ENCODE measurements around the gene CTRL.

CTRL gene

DNA sequence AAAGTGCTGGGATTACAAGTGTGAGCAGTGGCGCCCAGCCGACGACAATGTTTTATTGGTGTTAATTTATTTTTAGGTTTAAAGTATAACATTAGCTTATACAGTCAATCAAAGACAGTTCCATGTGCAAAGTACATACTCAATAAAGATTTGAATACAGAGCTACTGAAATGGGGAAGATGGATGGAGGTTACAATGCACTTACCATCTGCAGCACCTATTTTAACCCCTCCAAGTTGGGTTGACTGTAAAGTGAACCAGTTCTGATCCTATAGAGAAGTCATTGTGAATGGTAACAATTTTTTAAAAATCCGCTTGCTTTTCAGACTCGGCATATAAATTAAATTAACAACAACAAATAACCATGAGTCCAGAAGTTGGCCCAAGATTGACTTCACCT lies 39.3 kb downstream of the CTRL start:
- DNase-seq (ENCODE audit: low read depth): no peak

DNA sequence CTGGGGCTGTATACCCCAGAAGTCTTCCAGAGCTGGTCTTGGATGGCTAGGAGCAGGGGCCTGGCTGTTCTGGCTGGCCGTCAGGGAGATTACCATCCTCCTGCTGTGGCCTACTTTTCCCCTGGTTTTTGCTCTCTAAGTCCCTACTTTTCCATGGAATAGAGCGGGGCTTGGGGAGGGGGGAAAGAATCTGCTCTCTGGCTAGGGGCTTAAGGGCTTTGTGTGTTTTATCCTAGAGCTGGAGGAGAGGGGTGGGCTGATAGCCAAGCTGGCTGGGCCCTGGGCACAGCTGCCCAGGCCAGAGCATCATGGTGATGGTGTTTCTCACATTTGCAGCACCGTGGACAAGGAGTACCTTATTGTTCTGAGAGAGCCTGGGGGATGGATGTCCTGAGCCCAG lies 43.3 kb downstream of the CTRL start:
- no peak for DNase-seq (ENCODE audit: low read depth)

DNA sequence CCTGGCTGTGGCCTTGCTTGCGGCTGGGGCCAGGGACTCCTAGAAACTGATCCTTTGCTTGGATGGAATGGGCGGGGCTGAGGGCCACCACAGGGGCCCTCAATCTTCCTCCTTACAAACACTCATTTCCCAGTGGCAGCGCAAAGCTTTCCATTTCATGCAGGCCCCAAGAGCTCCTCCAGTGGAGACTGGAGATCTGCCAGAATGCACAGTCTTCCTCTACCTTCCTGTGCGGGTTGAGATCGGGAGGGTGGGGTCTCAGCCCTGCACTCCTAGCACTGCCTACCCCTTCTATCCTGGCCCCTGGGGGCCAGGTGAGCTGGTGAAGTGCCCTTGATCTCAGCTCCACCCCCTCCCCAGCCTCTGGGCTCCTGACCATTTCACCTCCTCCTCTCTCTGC lies 45.3 kb downstream of the CTRL start:
- no peak for DNase-seq (ENCODE audit: low read depth)

DNA sequence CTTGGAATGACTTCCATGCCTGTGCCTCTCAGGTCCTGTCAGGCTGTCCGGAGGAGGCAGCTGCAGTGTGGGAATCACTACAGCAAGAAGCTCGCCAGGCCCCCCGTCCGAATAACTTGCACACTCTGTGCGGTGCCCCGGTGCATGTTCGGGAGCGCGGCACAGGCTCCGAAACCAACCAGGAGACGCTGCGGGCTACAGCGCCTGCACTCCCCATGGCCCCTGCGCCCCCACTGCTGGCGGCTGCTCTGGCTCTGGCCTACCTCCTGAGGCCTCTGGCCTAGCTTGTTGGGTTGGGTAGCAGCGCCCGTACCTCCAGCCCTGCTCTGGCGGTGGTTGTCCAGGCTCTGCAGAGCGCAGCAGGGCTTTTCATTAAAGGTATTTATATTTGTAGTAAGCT lies 45.7 kb downstream of the CTRL start:
- no peak for DNase-seq (ENCODE audit: low read depth)

DNA sequence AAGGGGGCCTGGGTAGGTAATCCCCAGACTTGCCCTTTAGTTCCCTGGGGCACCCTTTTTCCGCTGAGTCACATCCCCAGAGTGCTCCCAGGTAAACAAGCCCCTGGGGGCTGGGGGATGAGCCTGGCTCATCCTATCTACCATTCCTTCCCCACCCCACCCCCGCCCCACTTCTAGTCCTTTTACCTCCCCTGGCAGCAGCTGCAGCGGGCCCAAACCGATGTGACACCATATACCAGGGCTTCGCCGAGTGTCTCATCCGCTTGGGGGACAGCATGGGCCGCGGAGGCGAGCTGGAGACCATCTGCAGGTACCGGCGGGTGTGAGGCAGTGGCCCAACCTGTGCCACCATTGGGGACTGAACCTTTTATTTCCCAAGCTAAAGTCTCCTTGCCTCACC lies 46.1 kb downstream of the CTRL start:
- no peak for DNase-seq (ENCODE audit: low read depth)

DNA sequence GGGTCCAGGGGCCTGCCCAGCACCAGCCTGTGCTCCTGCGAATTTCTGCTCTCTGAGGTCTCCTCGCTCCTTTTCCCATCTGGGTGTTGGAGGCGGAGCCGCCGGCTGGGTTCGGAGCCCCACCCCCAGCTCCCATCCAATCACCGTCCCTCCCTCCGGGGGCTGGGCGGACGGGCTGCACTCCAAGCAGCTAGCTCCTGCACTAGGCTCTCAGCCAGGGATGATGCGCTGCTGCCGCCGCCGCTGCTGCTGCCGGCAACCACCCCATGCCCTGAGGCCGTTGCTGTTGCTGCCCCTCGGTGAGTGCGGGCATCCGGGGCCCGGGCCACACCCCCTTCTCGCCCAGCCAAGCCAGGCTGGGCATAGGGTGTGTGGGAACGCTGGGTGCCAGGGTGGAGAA lies 47.0 kb downstream of the CTRL start, which contains the start of gene NRN1L:
TSS of gene NRN1L (plus strand) at position 202 of the 400 bp plus-strand sequence. CDS start at position 221, 19 bp downstream.
- no peak for DNase-seq (ENCODE audit: low read depth)

DNA sequence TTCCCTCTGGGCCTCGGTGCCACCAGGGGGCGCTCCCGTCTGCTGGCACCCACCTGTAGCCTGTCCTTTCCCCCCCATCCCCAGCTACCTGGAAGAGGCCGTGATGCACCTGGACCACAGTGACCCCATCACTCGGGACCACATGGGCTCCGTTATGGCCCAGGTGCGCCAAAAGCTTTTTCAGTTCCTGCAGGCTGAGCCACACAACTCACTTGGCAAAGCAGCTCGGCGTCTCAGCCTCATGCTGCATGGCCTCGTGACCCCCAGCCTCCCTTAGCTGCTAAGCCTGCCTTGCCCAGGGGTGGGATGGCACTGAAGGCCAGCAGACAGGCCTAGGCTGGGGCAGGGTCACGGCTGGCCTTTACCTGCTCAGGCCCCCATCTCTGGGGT lies 47.8 kb downstream of the CTRL start:
- peak; percentile 67 for DNase-seq (ENCODE audit: low read depth)

DNA sequence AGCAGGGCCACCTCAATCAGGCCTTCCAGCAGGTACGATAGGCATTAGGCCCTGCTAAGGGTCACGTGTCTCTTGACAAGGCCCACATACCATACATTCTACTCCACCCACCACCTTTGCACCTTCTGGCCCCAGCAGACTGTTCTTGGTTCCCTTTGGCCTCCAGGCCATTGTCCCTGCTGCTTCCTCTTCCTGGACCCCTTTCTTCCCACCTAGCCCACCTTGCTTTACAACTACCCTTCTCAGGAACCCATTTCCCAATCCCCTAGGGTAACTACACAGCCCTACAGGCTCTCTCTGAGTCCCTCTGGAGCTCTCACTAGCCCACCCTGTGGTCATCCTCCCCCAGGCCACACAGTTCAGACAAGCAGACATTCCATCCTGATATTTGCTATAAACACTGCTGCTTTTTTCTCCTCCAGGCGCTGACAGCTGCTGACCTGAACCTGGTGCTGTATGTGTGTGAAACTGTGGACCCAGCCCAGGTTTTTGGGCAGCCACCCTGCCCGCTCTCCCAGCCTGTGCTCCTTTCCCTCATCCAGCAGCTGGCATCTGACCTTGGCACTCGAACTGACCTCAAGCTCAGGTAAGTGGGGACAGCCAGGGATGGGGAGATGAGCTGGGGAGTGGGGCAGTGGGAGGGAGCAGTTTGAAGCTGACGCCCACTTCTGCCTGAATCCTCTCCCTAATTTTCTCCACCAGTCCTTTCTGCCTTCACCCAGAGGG lies 48.4 kb downstream of the CTRL start:
- no peak for DNase-seq (ENCODE audit: low read depth)

DNA sequence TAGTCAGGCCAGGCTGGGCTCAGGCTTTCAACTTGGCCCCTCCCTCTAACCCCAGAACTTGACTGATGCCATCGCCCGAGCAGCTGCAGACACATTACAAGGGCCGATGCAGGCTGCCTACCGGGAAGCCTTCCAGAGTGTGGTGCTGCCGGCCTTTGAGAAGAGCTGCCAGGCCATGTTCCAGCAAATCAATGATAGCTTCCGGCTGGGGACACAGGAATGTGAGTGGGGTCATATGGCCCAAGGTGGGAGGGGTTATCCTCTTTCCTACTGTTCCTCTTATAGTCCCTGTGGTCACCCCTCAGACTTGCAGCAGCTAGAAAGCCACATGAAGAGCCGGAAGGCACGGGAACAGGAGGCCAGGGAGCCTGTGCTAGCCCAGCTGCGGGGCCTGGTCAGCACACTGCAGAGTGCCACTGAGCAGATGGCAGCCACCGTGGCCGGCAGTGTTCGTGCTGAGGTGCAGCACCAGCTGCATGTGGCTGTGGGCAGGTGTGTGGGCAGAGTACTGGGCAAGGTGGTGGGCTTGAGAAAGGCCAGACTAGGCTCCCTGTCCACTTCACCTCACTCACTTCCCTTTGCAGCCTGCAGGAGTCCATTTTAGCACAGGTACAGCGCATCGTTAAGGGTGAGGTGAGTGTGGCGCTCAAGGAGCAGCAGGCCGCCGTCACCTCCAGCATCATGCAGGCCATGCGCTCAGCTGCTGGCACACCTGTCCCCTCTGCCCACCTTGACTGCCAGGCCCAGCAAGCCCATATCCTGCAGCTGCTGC lies 49.1 kb downstream of the CTRL start:
- no peak for DNase-seq (ENCODE audit: low read depth)

DNA sequence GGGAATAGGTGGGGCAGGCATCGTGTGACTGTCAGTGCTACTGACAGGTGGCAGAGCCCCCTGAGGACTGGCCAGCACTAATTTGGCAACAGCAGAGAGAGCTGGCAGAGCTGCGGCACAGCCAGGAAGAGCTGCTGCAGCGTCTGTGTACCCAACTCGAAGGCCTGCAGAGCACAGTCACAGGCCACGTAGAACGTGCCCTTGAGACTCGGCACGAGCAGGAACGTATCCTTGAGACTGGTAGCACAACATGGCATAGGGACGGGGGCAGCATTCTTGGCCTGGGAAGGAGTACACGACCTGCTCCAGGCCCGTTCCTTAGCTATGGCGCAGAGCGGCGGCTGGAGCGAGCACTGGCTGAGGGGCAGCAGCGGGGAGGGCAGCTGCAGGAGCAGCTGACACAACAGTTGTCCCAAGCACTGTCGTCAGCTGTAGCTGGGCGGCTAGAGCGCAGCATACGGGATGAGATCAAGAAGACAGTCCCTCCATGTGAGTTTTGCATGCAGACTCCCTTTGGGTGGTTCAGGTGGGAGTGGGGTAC lies 50.0 kb downstream of the CTRL start:
- DNase-seq (ENCODE audit: low read depth): no peak

DNA sequence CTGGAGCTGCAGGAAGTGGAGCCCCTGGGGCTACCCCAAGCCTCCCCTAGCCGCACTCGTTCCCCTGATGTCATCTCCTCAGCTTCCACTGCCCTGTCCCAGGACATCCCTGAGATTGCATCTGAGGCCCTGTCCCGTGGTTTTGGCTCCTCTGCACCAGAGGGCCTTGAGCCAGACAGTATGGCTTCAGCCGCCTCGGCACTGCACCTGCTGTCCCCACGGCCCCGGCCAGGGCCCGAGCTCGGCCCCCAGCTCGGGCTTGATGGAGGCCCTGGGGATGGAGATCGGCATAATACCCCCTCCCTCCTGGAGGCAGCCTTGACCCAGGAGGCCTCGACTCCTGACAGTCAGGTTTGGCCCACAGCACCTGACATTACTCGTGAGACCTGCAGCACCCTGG lies 51.1 kb downstream of the CTRL start:
- DNase-seq (ENCODE audit: low read depth): no peak

DNA sequence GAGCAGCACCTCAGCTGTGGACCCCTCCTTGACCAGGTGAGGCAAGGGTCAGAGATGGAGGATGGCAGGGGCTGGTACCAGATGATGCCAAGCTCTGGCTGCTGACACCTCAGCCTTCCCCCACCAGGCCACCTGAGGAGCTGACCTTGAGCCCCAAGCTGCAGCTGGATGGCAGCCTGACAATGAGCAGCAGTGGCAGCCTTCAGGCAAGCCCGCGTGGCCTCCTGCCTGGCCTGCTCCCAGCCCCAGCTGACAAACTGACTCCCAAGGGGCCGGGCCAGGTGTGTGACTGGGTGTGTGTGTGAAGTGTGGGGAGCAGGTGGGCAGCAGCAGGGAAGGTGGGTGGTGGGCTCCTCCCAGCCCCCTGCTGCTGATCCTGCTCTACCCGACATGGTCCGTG lies 51.7 kb downstream of the CTRL start:
- no peak for DNase-seq (ENCODE audit: low read depth)

Measured in activated T-helper 9 cell treated with anti-CD3 and anti-CD28 coated beads, Interleukin-2, amount 50 U/mL, for 16 hours (primary cell).